HEK293 (cell line): Measurements from ENCODE around the gene SNCB.

Experiments
- CTCF ChIA-PET: fragments of 350-600 bp; formaldehyde crosslinking; extraction: SDS; loops from one replicate; lab custom pipeline; 2021; ENCODE audit warnings: antibody characterized with exemption; lab: Yijun Ruan, JAX
- POLR2A ChIA-PET: fragments of 300-600 bp; formaldehyde crosslinking; extraction: SDS; loops from one replicate; lab custom pipeline; 2020; ENCODE audit warnings: antibody characterized with exemption, inconsistent platforms; lab: Yijun Ruan, JAX
- H3K27ac ChIP-seq: fragments of 200-500 bp; sonication (Bioruptor generic); 2 replicates; pipeline ENCODE4 v1.5.1; 2014; ENCODE audit warnings: low read depth, low read length, control low read depth, inconsistent platforms; ENCODE audit errors: extremely low read depth
- H3K36me3 ChIP-seq, 2 experiments: fragments of 200-500 bp in 1 of 2; sonication (Bioruptor generic) in 1 of 2; 1 replicate in 1 of 2; 2 replicates in 1 of 2; pipeline ENCODE4 v1.5.1; 2014 to 2017; ENCODE audit warnings: inconsistent platforms in 2 of 2, low read length in 2 of 2; ENCODE audit not compliant: control insufficient read depth in 2 of 2, insufficient read depth in 1 of 2
- H3K4me1 ChIP-seq: fragments of 200-500 bp; sonication (Bioruptor generic); 2 replicates; pipeline ENCODE4 v1.5.1; 2014; ENCODE audit warnings: mild to moderate bottlenecking, low read length, inconsistent platforms; ENCODE audit not compliant: control insufficient read depth, insufficient read depth
- H3K4me3 ChIP-seq: 2 replicates; pipeline ENCODE4 v1.5.1; 2011; ENCODE audit warnings: low read depth, mild to moderate bottlenecking, control low read depth, low read length, moderate library complexity
- H3K9me3 ChIP-seq: fragments of 200-500 bp; sonication (Bioruptor generic); 2 replicates; pipeline ENCODE4 v1.5.1; 2014; ENCODE audit warnings: low read depth, low read length, inconsistent platforms; ENCODE audit not compliant: control insufficient read depth, insufficient read depth
- CTCF ChIP-seq: fragments of 450-650 bp; formaldehyde crosslinking; IDR thresholded peaks from 2 replicates; pipeline ENCODE4 v1.5.1; 2016; ENCODE audit warnings: missing biosample characterization, missing genetic modification characterization
- GLIS2 ChIP-seq: fragments of 450-650 bp; formaldehyde crosslinking; IDR thresholded peaks from 2 replicates; pipeline ENCODE4 v1.5.1; 2016; ENCODE audit warnings: missing biosample characterization, missing genetic modification characterization
- KLF17 ChIP-seq: fragments of 450-650 bp; formaldehyde crosslinking; IDR thresholded peaks from 2 replicates; pipeline ENCODE4 v1.5.1; 2016; ENCODE audit warnings: missing biosample characterization, missing genetic modification characterization
- MZF1 ChIP-seq: fragments of 450-650 bp; formaldehyde crosslinking; IDR thresholded peaks from 2 replicates; pipeline ENCODE4 v1.5.1; 2017; ENCODE audit warnings: missing biosample characterization, missing genetic modification characterization, borderline replicate concordance
- OVOL3 ChIP-seq: fragments of 450-650 bp; formaldehyde crosslinking; IDR thresholded peaks from 2 replicates; pipeline ENCODE4 v1.5.1; 2016; ENCODE audit warnings: missing biosample characterization, missing genetic modification characterization
- PRDM1 ChIP-seq: fragments of 450-650 bp; formaldehyde crosslinking; IDR thresholded peaks from 2 replicates; pipeline ENCODE4; 2016; ENCODE audit warnings: missing biosample characterization, missing genetic modification characterization
- ZEB2 ChIP-seq: fragments of 450-650 bp; formaldehyde crosslinking; IDR thresholded peaks from 2 replicates; pipeline ENCODE4 v1.5.1; 2016; ENCODE audit warnings: missing biosample characterization, missing genetic modification characterization
- ZFP3 ChIP-seq: fragments of 450-650 bp; formaldehyde crosslinking; IDR thresholded peaks from 2 replicates; pipeline ENCODE4 v1.5.1; 2016; ENCODE audit warnings: low read depth, missing biosample characterization, missing genetic modification characterization
- ZFP37 ChIP-seq: fragments of 450-650 bp; formaldehyde crosslinking; IDR thresholded peaks from 2 replicates; pipeline ENCODE4 v1.5.1; 2016; ENCODE audit warnings: missing biosample characterization, missing genetic modification characterization
- ZFP69B ChIP-seq: fragments of 450-650 bp; formaldehyde crosslinking; IDR thresholded peaks from 2 replicates; pipeline ENCODE4 v1.5.1; 2016; ENCODE audit warnings: missing biosample characterization, missing genetic modification characterization
- ZNF133 ChIP-seq: fragments of 450-650 bp; formaldehyde crosslinking; IDR thresholded peaks from 2 replicates; pipeline ENCODE4 v1.5.1; 2016; ENCODE audit warnings: missing biosample characterization, missing genetic modification characterization
- ZNF184 ChIP-seq: fragments of 450-650 bp; IDR thresholded peaks from 2 replicates; pipeline ENCODE4 v1.5.1; 2018; ENCODE audit warnings: missing biosample characterization, mild to moderate bottlenecking, missing genetic modification characterization
- ZNF266 ChIP-seq: fragments of 450-650 bp; formaldehyde crosslinking; IDR thresholded peaks from 2 replicates; pipeline ENCODE4 v1.5.1; 2016; ENCODE audit warnings: missing biosample characterization, missing genetic modification characterization, low read depth
- ZNF335 ChIP-seq: fragments of 450-650 bp; formaldehyde crosslinking; conservative IDR thresholded peaks from 2 replicates; pipeline ENCODE4 v1.5.1; 2016; ENCODE audit warnings: missing biosample characterization, missing genetic modification characterization
- ZNF391 ChIP-seq: fragments of 450-650 bp; formaldehyde crosslinking; IDR thresholded peaks from 2 replicates; pipeline ENCODE4 v1.5.1; 2016; ENCODE audit warnings: low read depth, missing biosample characterization, missing genetic modification characterization, borderline replicate concordance
- ZNF423 ChIP-seq: fragments of 450-650 bp; formaldehyde crosslinking; IDR thresholded peaks from 2 replicates; pipeline ENCODE4 v1.5.1; 2016; ENCODE audit warnings: missing biosample characterization, missing genetic modification characterization
- ZNF426 ChIP-seq: fragments of 450-650 bp; formaldehyde crosslinking; IDR thresholded peaks from 2 replicates; pipeline ENCODE4 v1.5.1; 2017; ENCODE audit warnings: missing biosample characterization, missing genetic modification characterization, mild to moderate bottlenecking, inconsistent platforms, moderate library complexity
- ZNF449 ChIP-seq: fragments of 450-650 bp; formaldehyde crosslinking; IDR thresholded peaks from 2 replicates; pipeline ENCODE4 v1.5.1; 2017; ENCODE audit warnings: missing biosample characterization, mild to moderate bottlenecking, missing genetic modification characterization, moderate library complexity
- ZNF629 ChIP-seq: fragments of 450-650 bp; formaldehyde crosslinking; IDR thresholded peaks from 2 replicates; pipeline ENCODE4 v1.5.1; 2017; ENCODE audit warnings: missing biosample characterization, missing genetic modification characterization
- ZNF654 ChIP-seq: fragments of 450-650 bp; formaldehyde crosslinking; IDR thresholded peaks from 2 replicates; pipeline ENCODE4 v1.5.1; 2016; ENCODE audit warnings: low read depth, missing biosample characterization, missing genetic modification characterization
- ZNF660 ChIP-seq: fragments of 450-650 bp; IDR thresholded peaks from 2 replicates; pipeline ENCODE4 v1.5.1; 2018; ENCODE audit warnings: missing biosample characterization, mild to moderate bottlenecking, missing genetic modification characterization
- ZNF792 ChIP-seq: fragments of 450-650 bp; formaldehyde crosslinking; IDR thresholded peaks from 2 replicates; pipeline ENCODE4 v1.5.1; 2016; ENCODE audit warnings: missing biosample characterization, missing genetic modification characterization
- ZSCAN16 ChIP-seq: fragments of 450-650 bp; formaldehyde crosslinking; IDR thresholded peaks from 2 replicates; pipeline ENCODE4 v1.5.1; 2016; ENCODE audit warnings: missing biosample characterization, missing genetic modification characterization
- TF ChIP-seq, protein P1 (sequence below): fragments of 450-650 bp; IDR thresholded peaks from 2 replicates; pipeline ENCODE4 v1.5.1; 2018; ENCODE audit warnings: missing biosample characterization, missing genetic modification characterization
- TF ChIP-seq, protein P2 (sequence below): fragments of 450-650 bp; formaldehyde crosslinking; IDR thresholded peaks from 2 replicates; pipeline ENCODE4 v1.5.1; 2016; ENCODE audit warnings: missing biosample characterization, missing genetic modification characterization
- TF ChIP-seq, protein P3 (sequence below): sonication (generic); formaldehyde crosslinking; IDR thresholded peaks from 2 replicates; pipeline ENCODE4 v1.8.1; 2022; ENCODE audit warnings: mild to moderate bottlenecking, moderate library complexity, missing genetic modification reagents
- TF ChIP-seq, protein P4 (sequence below): fragments of 450-650 bp; formaldehyde crosslinking; IDR thresholded peaks from 2 replicates; pipeline ENCODE4 v1.5.1; 2016; ENCODE audit warnings: missing biosample characterization, missing genetic modification characterization, low read depth

The SNCB gene

GRCh38 chr5:176660860-176661641 lies 30.7 kb upstream of the SNCB start:
- Histone ChIP-seq H3K4me3 (no peak overlapping the region), H3K36me3 (peaks cover 0 to 4% of the 10 kb centered on the region in 2 experiments; a peak in 1 of 3 replicates), H3K27ac (no peak overlapping the region), H3K4me1 (no peaks in the 10 kb centered on the region), H3K9me3 (no peaks in the 10 kb centered on the region)
- POLR2A ChIA-PET, result interaction anchor here (0.6 to 1.3 kb wide), 5 partner anchors 14 to 741 kb away, joined by 3 to 7 read pairs (median 3); partner anchors contain the start of genes CLTB, TSPAN17 and UNC5A
- CTCF ChIA-PET, result interaction anchor here (0.5 to 3.7 kb wide), 102 partner anchors 9 to 1042 kb away, joined by 3 to 78 read pairs (median 5); partner anchors contain the start of genes FGFR4, HK3, TSPAN17 and ZNF346
- TF ChIP-seq ZNF660 (tag by site-specific recombination), result no peak; the same call in 1 of the 2 replicates
- TF ChIP-seq, protein P1, sequence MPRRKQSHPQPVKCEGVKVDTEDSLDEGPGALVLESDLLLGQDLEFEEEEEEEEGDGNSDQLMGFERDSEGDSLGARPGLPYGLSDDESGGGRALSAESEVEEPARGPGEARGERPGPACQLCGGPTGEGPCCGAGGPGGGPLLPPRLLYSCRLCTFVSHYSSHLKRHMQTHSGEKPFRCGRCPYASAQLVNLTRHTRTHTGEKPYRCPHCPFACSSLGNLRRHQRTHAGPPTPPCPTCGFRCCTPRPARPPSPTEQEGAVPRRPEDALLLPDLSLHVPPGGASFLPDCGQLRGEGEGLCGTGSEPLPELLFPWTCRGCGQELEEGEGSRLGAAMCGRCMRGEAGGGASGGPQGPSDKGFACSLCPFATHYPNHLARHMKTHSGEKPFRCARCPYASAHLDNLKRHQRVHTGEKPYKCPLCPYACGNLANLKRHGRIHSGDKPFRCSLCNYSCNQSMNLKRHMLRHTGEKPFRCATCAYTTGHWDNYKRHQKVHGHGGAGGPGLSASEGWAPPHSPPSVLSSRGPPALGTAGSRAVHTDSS (tag by site-specific recombination), result no peak
- TF ChIP-seq GLIS2 (tag by site-specific recombination), result peak; percentile 38; the same call in 1 of the 2 replicates
- TF ChIP-seq, protein P2, sequence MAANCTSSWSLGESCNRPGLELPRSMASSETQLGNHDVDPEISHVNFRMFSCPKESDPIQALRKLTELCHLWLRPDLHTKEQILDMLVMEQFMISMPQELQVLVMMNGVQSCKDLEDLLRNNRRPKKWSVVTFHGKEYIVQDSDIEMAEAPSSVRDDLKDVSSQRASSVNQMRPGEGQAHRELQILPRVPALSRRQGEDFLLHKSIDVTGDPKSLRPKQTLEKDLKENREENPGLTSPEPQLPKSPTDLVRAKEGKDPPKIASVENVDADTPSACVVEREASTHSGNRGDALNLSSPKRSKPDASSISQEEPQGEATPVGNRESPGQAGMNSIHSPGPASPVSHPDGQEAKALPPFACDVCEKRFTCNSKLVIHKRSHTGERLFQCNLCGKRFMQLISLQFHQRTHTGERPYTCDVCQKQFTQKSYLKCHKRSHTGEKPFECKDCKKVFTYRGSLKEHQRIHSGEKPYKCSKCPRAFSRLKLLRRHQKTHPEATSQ, result no peak
- no peak for TF ChIP-seq ZNF629 (tag by site-specific recombination)
- no peak for TF ChIP-seq ZFP3
- TF ChIP-seq, protein P3, sequence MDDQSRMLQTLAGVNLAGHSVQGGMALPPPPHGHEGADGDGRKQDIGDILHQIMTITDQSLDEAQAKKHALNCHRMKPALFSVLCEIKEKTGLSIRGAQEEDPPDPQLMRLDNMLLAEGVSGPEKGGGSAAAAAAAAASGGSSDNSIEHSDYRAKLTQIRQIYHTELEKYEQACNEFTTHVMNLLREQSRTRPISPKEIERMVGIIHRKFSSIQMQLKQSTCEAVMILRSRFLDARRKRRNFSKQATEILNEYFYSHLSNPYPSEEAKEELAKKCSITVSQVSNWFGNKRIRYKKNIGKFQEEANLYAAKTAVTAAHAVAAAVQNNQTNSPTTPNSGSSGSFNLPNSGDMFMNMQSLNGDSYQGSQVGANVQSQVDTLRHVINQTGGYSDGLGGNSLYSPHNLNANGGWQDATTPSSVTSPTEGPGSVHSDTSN (CRISPR knock-in tag), result no peak
- TF ChIP-seq ZNF184 (tag by site-specific recombination), result no peak
- no peak for TF ChIP-seq ZNF266 (tag by site-specific recombination)
- TF ChIP-seq ZNF426, result no peak
- TF ChIP-seq ZNF423 (tag by site-specific recombination), result no peak
- TF ChIP-seq ZNF133, result no peak
- 0 out of 2 replicates have a peak, but pooled peaks have one; percentile 38 for TF ChIP-seq ZFP69B
- TF ChIP-seq, protein P4, sequence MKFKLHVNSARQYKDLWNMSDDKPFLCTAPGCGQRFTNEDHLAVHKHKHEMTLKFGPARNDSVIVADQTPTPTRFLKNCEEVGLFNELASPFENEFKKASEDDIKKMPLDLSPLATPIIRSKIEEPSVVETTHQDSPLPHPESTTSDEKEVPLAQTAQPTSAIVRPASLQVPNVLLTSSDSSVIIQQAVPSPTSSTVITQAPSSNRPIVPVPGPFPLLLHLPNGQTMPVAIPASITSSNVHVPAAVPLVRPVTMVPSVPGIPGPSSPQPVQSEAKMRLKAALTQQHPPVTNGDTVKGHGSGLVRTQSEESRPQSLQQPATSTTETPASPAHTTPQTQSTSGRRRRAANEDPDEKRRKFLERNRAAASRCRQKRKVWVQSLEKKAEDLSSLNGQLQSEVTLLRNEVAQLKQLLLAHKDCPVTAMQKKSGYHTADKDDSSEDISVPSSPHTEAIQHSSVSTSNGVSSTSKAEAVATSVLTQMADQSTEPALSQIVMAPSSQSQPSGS (tag by site-specific recombination), result no peak
- TF ChIP-seq KLF17, result 0 out of 2 replicates have a peak, but pooled peaks have one; percentile 37
- peak; percentile 97 for TF ChIP-seq CTCF (tag by site-specific recombination)
- peak; percentile 38; the same call in 1 of the 2 replicates for TF ChIP-seq ZNF335 (tag by site-specific recombination)
- TF ChIP-seq ZSCAN16 (tag by site-specific recombination), result no peak
- peak; percentile 68; the same call in 1 of the 2 replicates for TF ChIP-seq ZNF391 (tag by site-specific recombination)
- TF ChIP-seq ZNF654 (tag by site-specific recombination), result peak; percentile 90
- TF ChIP-seq ZEB2 (tag by site-specific recombination), result no peak
- 0 out of 2 replicates have a peak, but pooled peaks have one; percentile 13 for TF ChIP-seq PRDM1 (tag by site-specific recombination)
- TF ChIP-seq ZNF449, result no peak
- TF ChIP-seq ZFP37 (tag by site-specific recombination), result no peak
- TF ChIP-seq MZF1 (tag by site-specific recombination), result no peak
- TF ChIP-seq ZNF792 (tag by site-specific recombination), result no peak
- no peak for TF ChIP-seq OVOL3
